ENCODE results near the gene AKR1C1.
"Not testable (repeated sequence)": the region's sequence is repeated elsewhere in the genome, so short reads cannot be mapped to it uniquely, and the experiment has no call there.

- not testable (repeated sequence) for TF ChIP-seq CTCF, POLR2A (IDR thresholded peaks at IDR 0.05)
These were observed 45.8 kb downstream of the AKR1C1 start for GRCh38 chr10:5008857-5009548.

Measured in ovary (tissue), 3 donors.